K562 (cell line): ENCODE data around the gene FOSL1. TPM values are rescaled to one million over a fixed set of nuclear protein-coding genes. Genes with fewer than 3 reads are reported as not detected.
A peak's percentile ranks its signal among the peaks of the same experiment; 100 is the strongest.

Experiments
- BRCA1 ChIP-seq, 2 experiments: fragments of 450-650 bp in 1 of 2; sonication (generic) in 1 of 2; formaldehyde crosslinking in 1 of 2; IDR thresholded peaks; 2 replicates each; pipeline versions ENCODE4 v1.5.0 to v1.6.1; 2017 to 2020; ENCODE audit warnings: mild to moderate bottlenecking in 1 of 2, missing genetic modification reagents in 1 of 2
- HDAC6 ChIP-seq: IDR thresholded peaks from 2 replicates; pipeline ENCODE4 v1.6.1; 2012; ENCODE audit warnings: low read depth, mild to moderate bottlenecking, control low read depth, inconsistent platforms, low read length, moderate library complexity
- MCM5 ChIP-seq: fragments of 450-650 bp; IDR thresholded peaks from 2 replicates; pipeline ENCODE4 v1.6.1; 2016; ENCODE audit warnings: low read depth
- NR2F6 ChIP-seq: fragments of 450-650 bp; formaldehyde crosslinking; IDR thresholded peaks from 2 replicates; pipeline ENCODE4 v1.4.0; 2020; ENCODE audit warnings: mild to moderate bottlenecking
- NRF1 ChIP-seq, 2 experiments: fragments of 450-650 bp; IDR thresholded peaks in 1 of 2; conservative IDR thresholded peaks in 1 of 2; 2 replicates each; pipeline ENCODE4 v1.6.1; 2014; ENCODE audit warnings: mild to moderate bottlenecking in 2 of 2
- PBX2 ChIP-seq, 2 experiments: IDR thresholded peaks in 1 of 2; conservative IDR thresholded peaks in 1 of 2; 2 replicates each; pipeline ENCODE4 v1.6.1; 2016; ENCODE audit warnings: low read depth in 2 of 2, mild to moderate bottlenecking in 1 of 2, missing compliant biosample characterization in 1 of 2, missing genetic modification characterization in 1 of 2, moderate library complexity in 1 of 2
- PML ChIP-seq: IDR thresholded peaks from 2 replicates; pipeline ENCODE4 v1.6.1; 2012; ENCODE audit warnings: low read length, inconsistent platforms
- PTRF ChIP-seq: fragments of 450-650 bp; IDR thresholded peaks from 2 replicates; pipeline ENCODE4 v1.6.1; 2016; ENCODE audit warnings: mild to moderate bottlenecking, missing genetic modification characterization, missing compliant biosample characterization
- RCOR1 ChIP-seq, 2 experiments: IDR thresholded peaks; 2 replicates each; pipeline ENCODE4 v1.6.1; 2012; ENCODE audit warnings: low read depth in 2 of 2, low read length in 2 of 2, borderline replicate concordance in 1 of 2, improper control_type of control experiment in 1 of 2
- SMARCC2 ChIP-seq: fragments of 450-650 bp; IDR thresholded peaks from 2 replicates; pipeline ENCODE4 v1.6.1; 2017; ENCODE audit warnings: antibody characterized with exemption, moderate library complexity, mild to moderate bottlenecking, low read depth
- TEAD2 ChIP-seq: fragments of 450-650 bp; IDR thresholded peaks from 2 replicates; pipeline ENCODE4 v1.6.1; 2016; ENCODE audit warnings: missing genetic modification characterization, control low read depth, missing compliant biosample characterization
- TEAD4 ChIP-seq, 2 experiments: sonication (generic) in 1 of 2; formaldehyde crosslinking in 1 of 2; IDR thresholded peaks; 2 replicates each; pipeline versions ENCODE4 v1.6.1 to v1.8.0; 2012 to 2022; ENCODE audit warnings: borderline replicate concordance in 1 of 2, inconsistent platforms in 1 of 2, low read length in 1 of 2, mild to moderate bottlenecking in 1 of 2, missing genetic modification reagents in 1 of 2
- ZC3H11A ChIP-seq: IDR thresholded peaks from 2 replicates; pipeline ENCODE4 v1.6.1; 2012; ENCODE audit warnings: low read depth, low read length, improper control_type of control experiment
- ZNF263 ChIP-seq: sonication (generic); formaldehyde crosslinking; IDR thresholded peaks from 2 replicates; pipeline ENCODE4 v1.8.0; 2022; ENCODE audit warnings: mild to moderate bottlenecking, missing genetic modification reagents, borderline replicate concordance
- polyA plus RNA-seq, 8 experiments: library from polyadenylated mRNA; depleted of rRNA in 4 of 8; stranded (reverse) in 5 of 8; unstranded in 3 of 8; fragments of >200 nt; fragmentation: Nextera tagmentation in 2 of 8; fragmentation: Illumina TruSeq in 1 of 8; extraction: Ambion mirVana in 2 of 8; extraction: Trizol in 1 of 8; gene quantifications; 2 replicates each; pipeline versions ENCODE4 v1.2.1 to v1.2.3, GENCODE V29; 2011 to 2014; ENCODE audit warnings: inconsistent platforms in 1 of 8, missing spikeins in 1 of 8
- total RNA-seq, 7 experiments: library from RNA; depleted of rRNA in 6 of 7; stranded (reverse); fragments of >200 nt in 6 of 7; fragmentation: Illumina TruSeq in 2 of 7; extraction: Trizol in 2 of 7; gene quantifications; 2 replicates each; pipeline versions ENCODE4 v1.2.1 to v1.2.3, GENCODE V29; 2011 to 2021; ENCODE audit warnings: low replicate concordance in 1 of 7
- TF ChIP-seq, protein P1 (sequence below): fragments of 150-350 bp; conservative IDR thresholded peaks from 2 replicates; pipeline ENCODE4 v1.6.1; 2014; ENCODE audit warnings: low read length

The FOSL1 gene
- total and polyA plus RNA-seq, 9 of the 15 experiments (the other 6 are each of a cell fraction or from before 2014, with no cell fraction given) = 3.5 to 39.6 (median 10.0) TPM

DNA sequence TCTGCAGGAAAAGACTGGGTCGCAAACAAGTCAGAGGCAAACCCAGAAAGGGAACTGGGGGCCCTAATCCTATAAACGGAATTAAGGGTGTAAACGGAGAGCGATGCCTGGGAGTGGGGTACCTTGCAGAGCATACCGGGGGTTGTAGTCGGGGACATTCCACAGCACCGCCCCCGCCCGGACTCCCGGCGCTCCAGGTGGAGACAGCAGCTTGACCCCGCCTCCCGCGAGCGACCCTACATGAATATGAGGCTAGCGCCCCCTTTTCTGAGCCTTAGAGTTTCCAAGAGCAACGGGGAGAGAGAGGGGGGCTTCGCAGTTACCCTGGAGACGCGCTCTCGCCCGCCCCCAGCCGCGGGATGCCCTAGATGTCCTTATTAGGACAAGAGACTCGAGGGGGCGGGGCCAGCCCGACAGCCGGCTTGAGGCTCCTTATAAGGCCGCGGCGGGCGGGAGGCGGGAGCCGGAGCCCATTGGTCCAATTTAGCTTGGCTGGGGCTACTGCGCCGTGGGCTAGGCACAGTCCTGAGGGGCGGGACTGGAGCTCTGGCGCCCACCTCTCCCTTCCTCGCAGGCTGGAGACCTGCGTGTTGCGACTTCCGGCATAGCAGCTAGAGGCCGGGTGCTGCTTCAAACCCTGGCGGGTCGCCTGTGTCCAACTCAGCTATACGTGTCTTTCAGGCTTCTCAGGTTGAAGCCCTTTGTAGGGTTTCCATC lies 40.9 kb downstream of the FOSL1 start (continued):
- TF ChIP-seq ZC3H11A (no peak), BRCA1 (IDR thresholded peaks at IDR 0.05) (no peak), BRCA1 (CRISPR knock-in tag; IDR thresholded peaks at IDR 0.05) (no peak), PBX2 (CRISPR knock-in tag; IDR thresholded peaks at IDR 0.05; ENCODE audit: low read depth) (no peak), PBX2 (tag; conservative IDR thresholded peaks at IDR 0.05; ENCODE audit: low read depth) (no peak), RCOR1 (IDR thresholded peaks at IDR 0.05; ENCODE audit: borderline replicate concordance in 1 of 2, low read depth in 2 of 2, low read length in 2 of 2) (no peak; a peak in 1 of 4 replicates), TEAD2 (tag) (0 out of 2 replicates have a peak, but pooled peaks have one; percentile 9), SMARCC2 (no peak), ZNF263 (CRISPR knock-in tag) (no peak), NRF1 (conservative IDR thresholded peaks at IDR 0.05 in 1 of 2, IDR thresholded peaks at IDR 0.05 in 1 of 2) (peak; percentile 85 to 86), MCM5 (no peak), NR2F6 (CRISPR knock-in tag) (no peak), PML (peak; percentile 82), HDAC6 (no peak), PTRF (tag) (no peak), TEAD4 (IDR thresholded peaks at IDR 0.05; ENCODE audit: low read length) (no peak; the same call in 1 of the 2 replicates), TEAD4 (CRISPR knock-in tag; IDR thresholded peaks at IDR 0.05; ENCODE audit: borderline replicate concordance) (no peak)
- TF ChIP-seq, protein P1, sequence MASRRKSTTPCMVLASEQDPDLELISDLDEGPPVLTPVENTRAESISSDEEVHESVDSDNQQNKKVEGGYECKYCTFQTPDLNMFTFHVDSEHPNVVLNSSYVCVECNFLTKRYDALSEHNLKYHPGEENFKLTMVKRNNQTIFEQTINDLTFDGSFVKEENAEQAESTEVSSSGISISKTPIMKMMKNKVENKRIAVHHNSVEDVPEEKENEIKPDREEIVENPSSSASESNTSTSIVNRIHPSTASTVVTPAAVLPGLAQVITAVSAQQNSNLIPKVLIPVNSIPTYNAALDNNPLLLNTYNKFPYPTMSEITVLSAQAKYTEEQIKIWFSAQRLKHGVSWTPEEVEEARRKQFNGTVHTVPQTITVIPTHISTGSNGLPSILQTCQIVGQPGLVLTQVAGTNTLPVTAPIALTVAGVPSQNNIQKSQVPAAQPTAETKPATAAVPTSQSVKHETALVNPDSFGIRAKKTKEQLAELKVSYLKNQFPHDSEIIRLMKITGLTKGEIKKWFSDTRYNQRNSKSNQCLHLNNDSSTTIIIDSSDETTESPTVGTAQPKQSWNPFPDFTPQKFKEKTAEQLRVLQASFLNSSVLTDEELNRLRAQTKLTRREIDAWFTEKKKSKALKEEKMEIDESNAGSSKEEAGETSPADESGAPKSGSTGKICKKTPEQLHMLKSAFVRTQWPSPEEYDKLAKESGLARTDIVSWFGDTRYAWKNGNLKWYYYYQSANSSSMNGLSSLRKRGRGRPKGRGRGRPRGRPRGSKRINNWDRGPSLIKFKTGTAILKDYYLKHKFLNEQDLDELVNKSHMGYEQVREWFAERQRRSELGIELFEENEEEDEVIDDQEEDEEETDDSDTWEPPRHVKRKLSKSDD = no peak
